Ovary (tissue), 3 donors: ENCODE measurements around the gene TBX6.

Source experiments
- CTCF ChIP-seq, 3 donors: fragments of 450-650 bp in 2 of 3; fragments of 200-600 bp in 1 of 3; IDR thresholded peaks; one replicate each; pipeline versions ENCODE4 v1.5.1 to v1.8.0; 2016 to 2022; ENCODE audit warnings: antibody characterized with exemption in 3 of 3, mild to moderate bottlenecking in 1 of 3
- POLR2A ChIP-seq: fragments of 450-650 bp; IDR thresholded peaks from one replicate; pipeline ENCODE4 v1.6.1; 2017; ENCODE audit warnings: antibody characterized with exemption, mild to moderate bottlenecking, moderate library complexity
- donor health status: DM: no; HTN: no; CAD: no.

- TF ChIP-seq CTCF (IDR thresholded peaks at IDR 0.05) (no peak), POLR2A (no peak)
Measured at GRCh38 chr16:30132591-30132990, 40.9 kb upstream of the TBX6 start.
